Large intestine (tissue), 3 donors: ENCODE data around the gene PNLIPRP2. TPM values are rescaled to one million over a fixed set of nuclear protein-coding genes. Genes with fewer than 3 reads are reported as not detected.

Experiments used
- DNase-seq, 2 donors: peaks; one replicate each; pipeline versions ENCODE4 v3.0.0 to v3.0.0-alpha.2; 2013
- H3K27ac ChIP-seq: one replicate; pipeline ENCODE4 v1.5.1; 2013; ENCODE audit warnings: low read length
- H3K27me3 ChIP-seq: 2 replicates; pipeline ENCODE4 v1.6.1; 2013; ENCODE audit warnings: low read length; ENCODE audit not compliant: control insufficient read depth, insufficient read depth
- H3K36me3 ChIP-seq: 2 replicates; pipeline ENCODE4 v1.6.1; 2013; ENCODE audit warnings: low read length; ENCODE audit not compliant: control insufficient read depth, insufficient read depth
- H3K4me1 ChIP-seq: one replicate; pipeline ENCODE4 v1.6.1; 2013; ENCODE audit warnings: low read length; ENCODE audit not compliant: control insufficient read depth, insufficient read depth
- H3K4me3 ChIP-seq: one replicate; pipeline ENCODE4 v1.5.1; 2013; ENCODE audit warnings: low read length
- H3K9me3 ChIP-seq: one replicate; pipeline ENCODE4 v1.6.1; 2013; ENCODE audit warnings: mild to moderate bottlenecking, low read depth, low read length, moderate library complexity; ENCODE audit not compliant: control insufficient read depth
- WGBS: methylation state at CpG from one replicate; pipeline ENCODE4 v1.1.5; 2013; ENCODE audit warnings: low lambda C conversion rate; ENCODE audit not compliant: insufficient coverage; 5-methylcytosine and 5-hydroxymethylcytosine counted together
- polyA plus RNA-seq: library from polyadenylated mRNA; unstranded; fragments of 120-200 nt; gene quantifications from one replicate; pipeline ENCODE4 v1.2.1, GENCODE V29; 2013

PNLIPRP2 gene
- polyA plus RNA-seq, 1 donor = 11.9 TPM

DNA sequence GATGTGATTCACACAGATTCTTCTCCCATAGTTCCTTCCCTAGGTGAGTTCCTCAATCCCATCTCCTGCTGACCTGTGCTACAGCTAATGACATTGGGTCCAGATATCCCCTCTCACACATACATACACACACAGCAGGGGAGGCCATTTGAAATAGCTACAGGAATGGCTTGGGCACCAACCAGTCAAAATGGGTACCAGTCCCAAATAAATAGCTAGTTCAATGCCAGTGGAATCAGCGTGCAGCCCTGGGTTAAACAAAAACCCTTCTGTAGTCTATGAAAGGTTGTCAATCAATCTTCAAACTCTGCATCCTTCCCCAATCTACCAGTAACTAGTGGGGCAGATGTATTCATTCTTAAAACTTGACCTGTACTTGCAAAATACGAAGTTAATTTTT lies 9.3 kb downstream of the PNLIPRP2 start:
- Histone ChIP-seq H3K4me1 (peaks cover 3% of the 10 kb centered on the region), H3K36me3 (peaks cover 3% of the 10 kb centered on the region), H3K9me3 (no peaks in the 10 kb centered on the region), H3K27ac (no peak overlapping the region), H3K4me3 (no peak overlapping the region), H3K27me3 (no peaks in the 10 kb centered on the region)
- 78% methylated on average over 1 of the region's 2 CpGs for WGBS
- DNase-seq = no peak

DNA sequence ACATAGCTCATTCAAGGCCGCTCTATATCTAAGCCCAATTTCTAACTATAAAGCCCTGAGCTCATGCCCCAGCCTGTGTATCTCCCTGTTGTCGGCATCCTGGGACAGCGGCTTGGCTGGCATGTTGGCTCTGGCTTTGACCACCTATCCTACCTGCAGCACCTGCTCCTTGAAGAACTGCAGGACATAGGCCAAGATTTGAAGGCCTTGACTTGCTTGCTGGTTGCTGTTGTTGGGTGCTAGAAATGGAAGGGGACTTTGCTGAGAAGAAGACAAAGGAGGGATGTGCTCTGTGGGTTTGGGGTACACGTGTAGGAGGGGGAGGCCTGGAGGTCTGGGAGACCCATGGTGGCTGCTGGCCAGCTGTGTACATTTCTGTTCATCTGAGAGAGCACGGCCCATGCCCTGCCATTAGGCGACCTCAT lies 11.1 kb downstream of the PNLIPRP2 start:
- no peak overlapping the region for H3K4me3 ChIP-seq
- peaks cover 3% of the 10 kb centered on the region for H3K36me3 ChIP-seq
- no CpG with 5 or more reads among the region's 6 CpGs for WGBS
- no peak overlapping the region for H3K27ac ChIP-seq
- no peaks in the 10 kb centered on the region for H3K9me3 ChIP-seq
- DNase-seq = no peak
- peaks cover 3% of the 10 kb centered on the region for H3K4me1 ChIP-seq
- no peaks in the 10 kb centered on the region for H3K27me3 ChIP-seq

DNA sequence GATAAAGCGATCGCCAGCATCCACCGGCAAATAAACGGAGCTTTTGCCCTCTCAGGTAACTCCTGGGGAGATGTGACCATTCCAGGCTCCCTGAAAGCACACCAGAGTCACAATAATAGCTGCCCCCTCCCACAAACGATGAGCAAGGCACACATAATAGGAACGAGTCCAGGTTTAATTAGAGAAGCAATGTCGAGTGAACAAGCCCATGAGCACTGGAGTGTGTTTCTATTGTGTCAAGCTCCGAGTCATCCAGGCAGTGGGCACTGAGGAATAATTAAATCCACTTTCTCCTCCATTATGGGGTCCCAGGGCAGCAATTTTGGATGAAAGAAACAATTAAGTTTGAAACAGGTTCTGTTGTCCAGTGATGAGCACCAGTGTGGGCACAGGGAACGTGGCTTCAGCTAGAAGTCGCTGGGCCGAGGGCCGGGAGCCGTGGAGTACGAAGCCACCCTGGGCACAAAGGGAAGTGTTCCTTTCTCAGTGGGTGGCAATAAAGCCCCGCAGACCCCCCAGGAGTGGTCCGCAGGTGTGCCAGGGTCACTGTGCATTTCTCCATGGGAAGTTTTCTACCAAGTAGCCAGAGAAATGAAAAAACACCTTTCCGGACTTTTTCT lies 12.0 kb downstream of the PNLIPRP2 start:
- DNase-seq = no peak
- H3K27me3 ChIP-seq = no peaks in the 10 kb centered on the region
- WGBS = 90% methylated on average over 2 of the region's 17 CpGs
- no peaks in the 10 kb centered on the region for H3K9me3 ChIP-seq
- peaks cover 3% of the 10 kb centered on the region for H3K36me3 ChIP-seq
- H3K4me3 ChIP-seq = no peak overlapping the region
- no peaks in the 10 kb centered on the region for H3K4me1 ChIP-seq
- no peak overlapping the region for H3K27ac ChIP-seq

DNA sequence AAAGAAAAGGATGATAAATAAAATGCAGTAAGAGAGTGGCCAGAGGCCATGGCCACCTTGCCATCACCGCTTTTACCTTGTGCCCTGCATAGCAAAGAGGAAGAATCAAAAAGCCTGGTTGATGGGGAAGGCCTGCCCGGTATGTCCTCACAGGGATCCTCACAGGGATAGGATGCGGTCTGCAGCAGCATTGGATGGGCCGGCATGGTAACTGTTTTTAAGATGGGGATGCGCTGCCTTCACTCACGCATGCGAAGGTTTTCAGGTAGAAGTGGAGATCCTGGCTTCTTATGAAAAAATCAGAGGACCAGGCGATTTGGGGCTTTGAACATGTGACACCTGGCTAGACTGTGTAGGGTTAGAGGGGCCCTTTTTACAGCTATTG lies 12.5 kb downstream of the PNLIPRP2 start:
- H3K27ac ChIP-seq = no peak overlapping the region
- DNase-seq = no peak
- no peak overlapping the region for H3K4me3 ChIP-seq
- no peaks in the 10 kb centered on the region for H3K4me1 ChIP-seq
- no CpG with 5 or more reads among the region's 8 CpGs for WGBS
- no peaks in the 10 kb centered on the region for H3K9me3 ChIP-seq
- peaks cover 3% of the 10 kb centered on the region for H3K36me3 ChIP-seq
- H3K27me3 ChIP-seq = no peaks in the 10 kb centered on the region

DNA sequence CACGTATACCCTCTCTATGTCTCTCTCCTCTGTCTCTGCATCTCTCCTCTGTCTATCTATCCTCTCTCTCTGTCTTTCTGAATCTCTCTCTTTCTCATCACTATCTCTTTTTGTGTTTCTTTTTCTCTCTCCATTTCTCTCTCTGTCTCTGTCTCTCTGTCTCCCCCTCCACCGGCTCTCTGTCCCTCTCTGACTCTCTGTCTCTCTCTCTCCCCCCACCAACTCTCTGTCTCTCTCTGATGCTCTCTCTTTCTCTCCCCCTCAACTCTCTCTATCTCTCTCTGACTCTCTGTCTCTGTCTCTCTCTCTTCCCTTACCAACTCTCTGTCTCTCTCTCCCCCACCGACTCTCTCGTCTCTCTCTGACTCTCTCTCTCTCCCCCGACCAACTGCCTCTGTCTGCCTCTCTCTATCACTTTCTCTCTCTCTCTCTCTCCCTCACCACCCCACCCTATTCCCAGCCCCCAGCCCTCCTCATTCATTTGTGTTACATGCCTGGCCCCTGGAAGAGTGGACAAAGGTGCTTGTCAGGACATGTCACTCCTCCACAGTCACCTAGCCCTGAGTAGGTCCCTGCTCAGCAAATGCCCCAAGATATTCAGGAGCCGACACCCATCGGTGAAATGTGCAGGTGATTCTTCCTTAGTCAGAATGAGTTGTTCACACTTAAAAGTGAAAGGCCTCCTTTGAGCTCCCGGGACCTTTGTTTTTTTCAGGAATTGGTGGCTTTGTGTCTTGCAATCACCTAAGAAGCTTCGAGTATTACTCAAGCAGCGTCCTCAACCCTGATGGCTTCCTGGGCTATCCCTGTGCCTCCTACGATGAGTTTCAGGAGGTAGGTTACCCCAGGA lies 13.6 kb downstream of the PNLIPRP2 start:
- DNase-seq = no peak
- peaks cover 3% of the 10 kb centered on the region for H3K36me3 ChIP-seq
- H3K27me3 ChIP-seq = no peaks in the 10 kb centered on the region
- no peak overlapping the region for H3K27ac ChIP-seq
- WGBS = 92% methylated on average over 4 of the region's 11 CpGs
- H3K9me3 ChIP-seq = no peaks in the 10 kb centered on the region
- H3K4me1 ChIP-seq = no peaks in the 10 kb centered on the region
- no peak overlapping the region for H3K4me3 ChIP-seq

DNA sequence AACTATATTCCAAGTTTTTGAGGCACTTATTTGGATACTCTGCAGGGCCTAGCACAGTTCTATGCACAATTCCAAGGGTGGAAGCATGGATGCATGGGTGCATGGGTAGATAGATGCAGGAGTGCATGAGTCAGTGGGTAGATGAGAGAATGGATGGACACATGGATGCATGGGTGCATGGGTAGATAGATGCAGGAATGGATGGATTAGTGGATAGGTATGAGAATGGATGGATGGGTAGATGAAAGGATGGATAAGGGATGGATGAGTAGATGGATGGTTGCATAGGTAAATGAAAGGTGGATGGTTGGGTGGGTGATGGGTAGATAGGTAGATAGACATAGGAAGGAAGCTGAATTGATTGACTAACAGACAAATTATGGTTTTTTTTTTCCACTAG lies 15.6 kb downstream of the PNLIPRP2 start:
- no peaks in the 10 kb centered on the region for H3K27me3 ChIP-seq
- H3K36me3 ChIP-seq = no peaks in the 10 kb centered on the region
- H3K4me1 ChIP-seq = no peaks in the 10 kb centered on the region
- H3K9me3 ChIP-seq = no peaks in the 10 kb centered on the region
- no peak for DNase-seq
- H3K4me3 ChIP-seq = no peak overlapping the region
- no peak overlapping the region for H3K27ac ChIP-seq

DNA sequence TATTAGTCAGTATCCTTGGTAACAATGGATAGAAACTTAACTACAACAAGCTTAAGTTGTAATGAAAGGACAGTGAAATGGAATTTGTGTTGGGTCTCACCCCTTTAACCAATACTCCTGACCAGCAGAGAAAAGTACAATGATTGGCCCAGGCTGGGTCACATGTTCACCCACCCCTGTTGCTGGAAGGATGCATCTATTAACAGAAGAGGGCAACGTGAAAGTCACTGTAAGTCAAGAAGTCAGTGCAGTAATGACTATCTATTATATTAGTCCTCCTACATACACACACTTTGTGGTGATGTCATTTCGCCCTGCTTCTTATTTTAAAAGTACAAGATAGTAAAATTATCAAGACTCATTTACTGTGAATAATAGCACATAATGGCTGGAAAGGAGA lies 16.2 kb downstream of the PNLIPRP2 start:
- no peaks in the 10 kb centered on the region for H3K4me1 ChIP-seq
- WGBS = 65% methylated on average over 2 of the region's 2 CpGs

DNA sequence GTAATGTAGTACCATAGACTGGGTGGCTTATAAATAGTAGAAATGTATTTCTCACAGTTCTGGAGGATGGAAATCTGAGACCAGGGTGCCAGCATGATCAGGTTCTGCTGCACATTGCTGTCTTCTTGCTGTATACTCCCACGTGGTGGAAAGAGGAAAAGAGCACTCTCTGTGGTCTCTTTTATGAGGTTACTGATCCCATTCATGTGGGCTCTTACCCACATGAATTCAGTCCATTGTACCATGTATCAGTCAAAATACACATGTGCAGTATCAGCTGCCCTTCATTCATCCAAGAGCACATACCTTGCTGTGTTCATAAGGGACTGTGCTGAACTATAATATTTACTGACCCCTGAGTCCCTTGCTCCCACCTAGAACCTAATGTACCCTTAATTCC lies 17.1 kb downstream of the PNLIPRP2 start:
- WGBS = no CpG with 5 or more reads among the region's 1 CpG
- Histone ChIP-seq H3K27me3 (no peaks in the 10 kb centered on the region), H3K27ac (no peak overlapping the region), H3K9me3 (no peaks in the 10 kb centered on the region), H3K36me3 (no peaks in the 10 kb centered on the region), H3K4me3 (no peak overlapping the region), H3K4me1 (no peaks in the 10 kb centered on the region)
- no peak for DNase-seq

More for the DNA sequence above, 16.2 kb downstream of the PNLIPRP2 start:
- no peak overlapping the region for H3K4me3 ChIP-seq
- H3K36me3 ChIP-seq = no peaks in the 10 kb centered on the region
- no peaks in the 10 kb centered on the region for H3K9me3 ChIP-seq
- no peaks in the 10 kb centered on the region for H3K27me3 ChIP-seq
- H3K27ac ChIP-seq = no peak overlapping the region
- DNase-seq = no peak

DNA sequence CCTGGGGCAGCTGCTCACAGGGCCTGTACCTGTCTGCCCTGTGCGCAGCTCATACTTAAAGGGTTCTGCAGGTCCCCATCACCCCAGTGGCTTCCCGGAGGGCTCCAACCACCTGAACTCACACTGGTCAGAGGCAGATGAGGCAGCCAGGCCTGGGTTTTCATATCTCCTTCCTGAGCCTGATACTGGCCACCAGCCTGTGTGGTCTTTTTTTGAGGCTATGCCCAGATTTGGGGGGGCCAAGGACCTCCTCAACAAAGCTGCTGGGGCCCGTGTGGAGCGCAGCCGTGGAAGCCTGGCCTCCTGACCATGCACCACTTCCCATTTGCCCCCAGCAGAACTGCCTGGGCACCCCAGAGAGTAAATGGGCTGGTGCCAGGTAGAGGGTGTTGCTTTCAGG lies 25.7 kb downstream of the PNLIPRP2 start:
- no peak for DNase-seq
- no CpG with 5 or more reads among the region's 5 CpGs for WGBS

DNA sequence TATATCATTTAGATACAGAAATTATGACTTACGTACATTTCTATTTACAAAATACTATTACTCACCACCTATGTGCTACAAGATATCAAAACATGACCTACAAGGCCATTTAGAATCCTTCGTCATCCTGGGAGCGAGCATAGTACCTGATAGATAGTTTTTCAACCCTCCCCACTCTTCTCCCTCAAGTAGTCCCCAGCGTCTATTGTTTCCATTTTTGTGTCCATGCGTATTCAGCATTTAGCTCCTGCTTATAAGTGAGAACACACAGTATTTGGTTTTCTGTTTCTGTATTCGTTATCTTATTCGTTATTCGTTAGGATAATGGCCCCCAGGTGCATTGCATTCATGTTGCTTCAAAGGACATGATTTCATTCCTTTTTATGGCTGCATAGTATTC lies 28.1 kb downstream of the PNLIPRP2 start:
- no peaks in the 10 kb centered on the region for H3K27me3 ChIP-seq
- no peak overlapping the region for H3K27ac ChIP-seq
- no peak for DNase-seq
- no peaks in the 10 kb centered on the region for H3K9me3 ChIP-seq
- H3K4me1 ChIP-seq = no peaks in the 10 kb centered on the region
- H3K4me3 ChIP-seq = no peak overlapping the region
- WGBS = 93% methylated on average over 7 of the region's 8 CpGs
- H3K36me3 ChIP-seq = no peaks in the 10 kb centered on the region

More for the DNA sequence above, 25.7 kb downstream of the PNLIPRP2 start:
- no peaks in the 10 kb centered on the region for H3K36me3 ChIP-seq
- H3K9me3 ChIP-seq = no peaks in the 10 kb centered on the region
- H3K27ac ChIP-seq = no peak overlapping the region
- no peak overlapping the region for H3K4me3 ChIP-seq
- H3K4me1 ChIP-seq = no peaks in the 10 kb centered on the region
- no peaks in the 10 kb centered on the region for H3K27me3 ChIP-seq

DNA sequence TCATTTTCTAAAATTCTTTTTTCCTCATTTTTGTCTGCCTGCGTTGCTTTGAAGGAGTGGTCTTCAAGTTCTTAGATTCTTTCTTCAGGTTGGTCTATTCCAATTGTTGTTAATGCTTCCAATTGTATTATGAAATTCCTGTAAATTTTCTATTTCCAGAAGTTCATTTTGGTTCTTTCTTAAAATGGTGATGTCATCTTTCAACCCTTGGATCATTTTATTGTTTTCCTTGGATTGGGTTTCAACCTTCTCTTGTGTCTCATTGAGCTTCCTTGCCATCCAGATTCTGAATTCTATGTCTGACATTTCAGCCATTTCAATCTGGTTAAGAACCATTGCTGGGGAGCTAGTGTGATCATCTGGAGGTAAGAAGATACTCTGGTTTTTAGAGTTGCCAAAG lies 33.1 kb downstream of the PNLIPRP2 start:
- 100% methylated on average over 1 of the region's 1 CpG for WGBS

More for the DNA sequence above, 33.1 kb downstream of the PNLIPRP2 start:
- H3K9me3 ChIP-seq = no peaks in the 10 kb centered on the region
- no peak overlapping the region for H3K27ac ChIP-seq
- no peaks in the 10 kb centered on the region for H3K36me3 ChIP-seq
- DNase-seq = no peak
- no peak overlapping the region for H3K4me3 ChIP-seq
- no peaks in the 10 kb centered on the region for H3K4me1 ChIP-seq
- no peaks in the 10 kb centered on the region for H3K27me3 ChIP-seq
